Activated CD4-positive, alpha-beta T cell treated with anti-CD3 and anti-CD28 coated beads, Interleukin-2, amount 10 ng/mL, durations not matched to agents 24 days and 14 days (primary cell): ENCODE data around the gene PITPNC1. TPM values are rescaled to one million over a fixed set of nuclear protein-coding genes. Genes with fewer than 3 reads are reported as not detected.
"Not testable (repeated sequence)": the region's sequence is repeated elsewhere in the genome, so short reads cannot be mapped to it uniquely, and the experiment has no call there.

Experiments
- DNase-seq: peaks from one replicate; pipeline ENCODE4 v3.0.0; 2022
- H3K27ac Mint-ChIP-seq: one replicate; pipeline ENCODE4 v1.8.0; 2022; ENCODE audit warnings: mild to moderate bottlenecking, mixed read lengths
- H3K27me3 Mint-ChIP-seq: one replicate; pipeline ENCODE4 v1.8.0; 2022; ENCODE audit warnings: mixed read lengths
- H3K36me3 Mint-ChIP-seq: one replicate; pipeline ENCODE4 v1.8.0; 2022; ENCODE audit warnings: low read depth, mild to moderate bottlenecking, mixed read lengths
- H3K4me1 Mint-ChIP-seq: one replicate; pipeline ENCODE4 v1.8.0; 2021; ENCODE audit warnings: mixed read lengths
- H3K4me3 Mint-ChIP-seq: one replicate; pipeline ENCODE4 v1.8.0; 2022; ENCODE audit warnings: mild to moderate bottlenecking, moderate library complexity, mixed read lengths
- H3K9me3 Mint-ChIP-seq: one replicate; pipeline ENCODE4 v1.8.0; 2021; ENCODE audit warnings: mixed read lengths
- intact Hi-C: fragments of 100-400 bp; cut with micrococcal nuclease; formaldehyde crosslinking; loops from one replicate; pipeline ENCODE4 v1.15.1; 2023
- total RNA-seq: library from RNA; stranded (reverse); gene quantifications from 2 replicates; pipeline ENCODE4 v1.2.3, GENCODE V29; 2022

Gene PITPNC1
- total RNA-seq, 1 donor from 2014 or later: 22.3 TPM

GRCh38 chr17:67639555-67639954 lies 262.5 kb downstream of the PITPNC1 start:
- H3K36me3 Mint-ChIP-seq: no peaks in the 10 kb centered on the region
- intact Hi-C loops: no loop called here
- H3K4me3 Mint-ChIP-seq: no peak overlapping the region
- no peaks in the 10 kb centered on the region for H3K27me3 Mint-ChIP-seq
- H3K27ac Mint-ChIP-seq: no peak overlapping the region
- no peaks in the 10 kb centered on the region for H3K4me1 Mint-ChIP-seq
- H3K9me3 Mint-ChIP-seq: no peaks in the 10 kb centered on the region
- DNase-seq: no peak

DNA sequence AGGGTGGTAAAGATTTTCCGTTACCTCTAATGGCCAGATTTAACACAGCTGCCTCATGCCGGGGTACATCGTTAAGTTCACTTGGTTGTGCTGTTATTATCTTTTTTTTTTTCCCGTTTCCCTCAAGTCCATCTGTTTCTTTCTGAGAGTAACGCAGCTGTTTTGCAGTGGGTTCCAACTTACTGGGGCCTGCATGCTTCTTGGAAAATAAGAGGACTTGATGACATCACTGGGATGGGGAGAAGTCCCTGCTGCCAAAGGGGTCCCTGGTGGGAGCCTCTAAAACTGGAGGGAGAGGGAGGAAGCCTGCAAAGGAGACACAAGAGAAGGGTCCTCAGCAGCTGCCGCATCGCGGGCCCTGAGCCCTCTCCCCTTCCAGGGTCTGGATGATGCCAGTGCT lies 262.9 kb downstream of the PITPNC1 start:
- Mint-ChIP-seq H3K36me3 (no peaks in the 10 kb centered on the region), H3K27me3 (no peaks in the 10 kb centered on the region), H3K27ac (no peak overlapping the region), H3K9me3 (no peaks in the 10 kb centered on the region), H3K4me1 (no peaks in the 10 kb centered on the region), H3K4me3 (no peak overlapping the region)
- intact Hi-C loops: no loop called here
- no peak for DNase-seq

- no peak overlapping the region for H3K4me3 Mint-ChIP-seq
- H3K4me1 Mint-ChIP-seq: no peaks in the 10 kb centered on the region
- H3K9me3 Mint-ChIP-seq: no peaks in the 10 kb centered on the region
- intact Hi-C loops: no loop called here
- H3K27ac Mint-ChIP-seq: no peak overlapping the region
- no peaks in the 10 kb centered on the region for H3K27me3 Mint-ChIP-seq
- no peak for DNase-seq
- no peaks in the 10 kb centered on the region for H3K36me3 Mint-ChIP-seq
Measured at GRCh38 chr17:67642488-67642887, 265.4 kb downstream of the PITPNC1 start.

DNA sequence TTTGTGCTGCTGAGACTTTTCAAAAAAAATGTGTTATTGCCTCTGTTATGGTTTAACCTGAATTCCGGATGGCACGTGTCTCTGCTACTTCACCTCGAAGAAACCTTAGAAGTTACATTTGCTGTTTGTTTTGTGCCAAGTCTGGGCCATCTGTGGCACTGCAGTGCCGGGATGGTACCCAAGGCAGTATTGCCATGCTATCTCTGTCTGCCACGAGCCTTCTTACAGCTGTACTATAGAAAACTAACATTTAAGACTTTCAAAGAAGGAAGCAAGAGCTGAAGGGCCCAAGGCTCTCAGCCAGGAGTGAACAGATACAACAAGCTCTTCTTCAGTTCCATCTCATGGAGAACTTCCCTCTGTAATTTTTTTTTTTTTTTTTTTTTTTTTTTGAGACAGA lies 267.0 kb downstream of the PITPNC1 start:
- Mint-ChIP-seq H3K36me3 (no peaks in the 10 kb centered on the region), H3K4me3 (no peak overlapping the region), H3K27me3 (no peaks in the 10 kb centered on the region), H3K4me1 (no peaks in the 10 kb centered on the region), H3K9me3 (no peaks in the 10 kb centered on the region), H3K27ac (no peak overlapping the region)
- intact Hi-C loops: no loop called here
- no peak for DNase-seq

DNA sequence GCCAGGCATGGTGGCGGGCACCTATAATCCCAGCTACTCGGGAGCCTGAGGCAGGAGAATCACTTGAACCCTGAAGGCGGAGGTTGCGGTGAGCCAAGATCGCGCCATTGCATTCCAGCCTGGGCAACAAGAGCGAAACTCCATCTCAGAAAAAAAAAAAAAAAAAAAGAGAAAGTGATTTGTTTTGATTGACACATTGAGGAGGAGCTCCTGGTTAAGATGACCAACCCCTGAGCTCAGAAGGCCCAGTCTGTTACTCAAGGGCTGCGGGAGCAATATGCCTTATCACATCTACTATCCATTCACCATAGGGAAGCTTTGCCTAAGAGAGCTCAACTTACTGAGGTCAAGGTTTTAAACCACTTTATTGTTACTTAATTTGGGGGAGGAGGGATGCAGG lies 268.1 kb downstream of the PITPNC1 start:
- H3K27ac Mint-ChIP-seq, intact Hi-C loops, H3K27me3 Mint-ChIP-seq, H3K4me3 Mint-ChIP-seq, H3K4me1 Mint-ChIP-seq, H3K36me3 Mint-ChIP-seq, H3K9me3 Mint-ChIP-seq, DNase-seq: not testable (repeated sequence)

- H3K27me3 Mint-ChIP-seq: no peaks in the 10 kb centered on the region
- no peak overlapping the region for H3K27ac Mint-ChIP-seq
- H3K9me3 Mint-ChIP-seq: no peaks in the 10 kb centered on the region
- H3K4me1 Mint-ChIP-seq: no peaks in the 10 kb centered on the region
- no peak overlapping the region for H3K4me3 Mint-ChIP-seq
- DNase-seq: no peak
- intact Hi-C loops: no loop called here
- H3K36me3 Mint-ChIP-seq: no peaks in the 10 kb centered on the region
Measured at GRCh38 chr17:67646472-67646871, 269.4 kb downstream of the PITPNC1 start.

- no peaks in the 10 kb centered on the region for H3K9me3 Mint-ChIP-seq
- H3K27ac Mint-ChIP-seq: no peak overlapping the region
- intact Hi-C loops: no loop called here
- H3K4me1 Mint-ChIP-seq: no peaks in the 10 kb centered on the region
- no peak for DNase-seq
- H3K4me3 Mint-ChIP-seq: no peak overlapping the region
- no peaks in the 10 kb centered on the region for H3K36me3 Mint-ChIP-seq
- no peaks in the 10 kb centered on the region for H3K27me3 Mint-ChIP-seq
Measured at GRCh38 chr17:67647482-67647881, 270.4 kb downstream of the PITPNC1 start.

DNA sequence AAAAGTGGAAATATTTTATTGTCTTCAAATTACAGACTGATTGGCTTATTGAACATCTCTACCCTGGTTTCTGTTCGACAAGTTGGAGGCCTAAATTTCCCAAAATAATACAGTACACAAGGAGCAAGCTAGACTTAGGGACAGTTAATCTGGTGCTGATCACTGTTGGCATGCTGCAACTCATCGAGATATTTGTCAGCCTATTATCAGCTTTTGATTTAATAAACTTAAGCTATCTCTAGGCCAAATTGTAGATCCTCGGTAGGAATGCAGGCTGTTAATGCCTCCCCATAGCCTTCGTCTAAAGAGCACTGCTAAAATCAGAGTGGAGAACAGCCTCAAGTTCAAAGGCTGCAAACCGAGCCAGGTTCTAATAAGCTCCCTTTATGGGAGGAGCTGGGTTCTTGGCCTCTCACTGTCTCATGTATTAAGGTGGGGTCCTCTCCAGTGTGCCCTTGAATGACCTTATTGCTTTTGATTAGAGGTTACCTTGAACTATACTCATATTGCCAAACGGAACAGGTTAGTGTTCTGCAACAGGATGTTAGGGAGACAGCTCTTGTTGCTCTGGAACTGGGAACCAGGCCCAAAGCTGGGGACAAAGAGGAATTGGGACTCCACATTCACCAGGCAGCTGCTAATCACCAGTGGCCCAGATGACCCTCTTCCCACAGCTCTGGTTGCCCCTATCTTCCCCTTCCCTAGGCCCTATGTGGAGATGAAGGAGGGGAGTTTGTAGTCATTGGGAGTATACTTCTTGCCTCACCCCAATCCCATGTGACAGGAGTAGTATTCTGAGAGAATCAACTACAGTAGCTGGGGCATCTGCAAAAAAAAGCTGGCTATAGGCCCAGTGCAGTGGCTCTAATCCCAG lies 271.2 kb downstream of the PITPNC1 start:
- intact Hi-C loops: no loop called here
- DNase-seq: no peak
- H3K4me3 Mint-ChIP-seq: no peak overlapping the region
- no peaks in the 10 kb centered on the region for H3K27me3 Mint-ChIP-seq
- H3K4me1 Mint-ChIP-seq: no peaks in the 10 kb centered on the region
- no peaks in the 10 kb centered on the region for H3K9me3 Mint-ChIP-seq
- peaks cover 3% of the 10 kb centered on the region for H3K36me3 Mint-ChIP-seq
- no peak overlapping the region for H3K27ac Mint-ChIP-seq

- H3K36me3 Mint-ChIP-seq, H3K27ac Mint-ChIP-seq, DNase-seq, H3K4me1 Mint-ChIP-seq, intact Hi-C loops, H3K9me3 Mint-ChIP-seq, H3K4me3 Mint-ChIP-seq, H3K27me3 Mint-ChIP-seq: not testable (repeated sequence)
Measured at GRCh38 chr17:67648906-67649295, 271.8 kb downstream of the PITPNC1 start.

GRCh38 chr17:67649891-67650290 lies 272.8 kb downstream of the PITPNC1 start:
- H3K4me3 Mint-ChIP-seq: no peak overlapping the region
- H3K9me3 Mint-ChIP-seq: no peaks in the 10 kb centered on the region
- H3K27me3 Mint-ChIP-seq: no peaks in the 10 kb centered on the region
- H3K27ac Mint-ChIP-seq: no peak overlapping the region
- H3K36me3 Mint-ChIP-seq: peaks cover 3% of the 10 kb centered on the region
- DNase-seq: no peak
- intact Hi-C loops: no loop called here
- H3K4me1 Mint-ChIP-seq: no peaks in the 10 kb centered on the region

GRCh38 chr17:67651218-67651579 lies 274.1 kb downstream of the PITPNC1 start:
- not testable (repeated sequence) for H3K36me3 Mint-ChIP-seq, H3K27ac Mint-ChIP-seq

DNA sequence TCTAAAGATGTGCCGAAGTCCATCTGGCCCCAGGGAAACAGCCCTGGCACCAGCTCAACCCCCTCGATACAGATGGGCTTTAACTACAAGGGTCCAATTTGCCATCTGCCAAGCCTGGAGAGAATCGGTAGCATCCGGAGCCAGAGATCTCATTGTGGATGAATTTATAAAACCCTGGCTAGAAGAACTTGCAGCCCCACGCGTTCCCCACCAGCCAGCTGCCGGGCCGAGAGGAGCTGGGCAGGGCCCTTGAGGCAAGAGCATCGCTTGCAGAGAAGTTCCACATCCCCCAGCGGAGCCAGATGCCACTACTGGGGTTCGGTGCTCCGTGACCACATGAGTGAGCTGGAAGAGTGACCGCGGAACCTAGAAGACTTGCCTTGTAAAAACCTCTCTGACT lies 275.4 kb downstream of the PITPNC1 start:
- Mint-ChIP-seq H3K9me3 (no peaks in the 10 kb centered on the region), H3K4me1 (no peaks in the 10 kb centered on the region), H3K27me3 (no peaks in the 10 kb centered on the region), H3K36me3 (peaks cover 7% of the 10 kb centered on the region), H3K27ac (no peak overlapping the region), H3K4me3 (no peak overlapping the region)
- intact Hi-C loops: no loop called here
- DNase-seq: no peak

More at GRCh38 chr17:67651218-67651579, 274.1 kb downstream of the PITPNC1 start:
- H3K27me3 Mint-ChIP-seq, intact Hi-C loops, H3K4me1 Mint-ChIP-seq, H3K9me3 Mint-ChIP-seq, DNase-seq, H3K4me3 Mint-ChIP-seq: not testable (repeated sequence)

GRCh38 chr17:67655478-67656148 lies 278.5 kb downstream of the PITPNC1 start:
- DNase-seq: no peak
- H3K36me3 Mint-ChIP-seq: peaks cover 20% of the 10 kb centered on the region
- no peak overlapping the region for H3K4me3 Mint-ChIP-seq
- H3K4me1 Mint-ChIP-seq: no peaks in the 10 kb centered on the region
- no peak overlapping the region for H3K27ac Mint-ChIP-seq
- intact Hi-C loops: no loop called here
- H3K9me3 Mint-ChIP-seq: peaks cover 20% of the 10 kb centered on the region
- H3K27me3 Mint-ChIP-seq: no peaks in the 10 kb centered on the region

DNA sequence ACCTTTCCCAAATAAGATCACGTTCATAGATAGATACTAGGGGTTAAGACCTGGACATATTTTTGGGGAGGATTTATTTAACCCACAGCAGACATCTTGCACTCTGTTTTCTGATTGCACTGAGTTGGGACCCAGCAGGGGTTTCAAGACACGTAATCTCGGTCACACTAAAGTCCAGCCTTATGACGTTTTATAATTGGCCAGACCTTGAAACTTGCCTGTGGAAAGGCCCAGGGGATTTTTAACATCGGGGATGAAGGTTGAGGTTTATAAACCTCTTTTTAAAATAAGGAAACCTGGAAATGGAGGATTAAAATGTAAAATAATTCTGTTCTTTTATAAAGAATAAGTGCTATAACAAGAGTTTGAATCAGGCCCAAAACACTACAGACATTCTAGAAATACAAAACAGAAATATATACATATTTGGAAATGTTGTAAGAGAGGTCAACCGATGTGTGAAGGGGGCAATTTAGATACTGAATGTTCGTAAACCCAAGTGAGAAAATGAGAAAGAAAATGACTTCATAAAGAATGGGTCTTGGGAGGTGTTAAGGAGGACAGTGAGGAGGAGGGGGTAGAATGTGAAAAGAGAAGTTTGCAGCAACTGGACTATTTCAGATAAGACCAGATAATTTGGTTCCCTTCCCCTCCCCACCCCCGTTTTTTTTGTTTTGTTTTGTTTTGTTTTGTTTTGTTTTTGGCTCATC lies 279.6 kb downstream of the PITPNC1 start:
- intact Hi-C loops: no loop called here
- Mint-ChIP-seq H3K4me1 (no peaks in the 10 kb centered on the region), H3K36me3 (peaks cover 26% of the 10 kb centered on the region), H3K4me3 (no peak overlapping the region), H3K27me3 (no peaks in the 10 kb centered on the region), H3K27ac (no peak overlapping the region), H3K9me3 (peaks cover 20% of the 10 kb centered on the region)
- DNase-seq: no peak
